IMR-90 (cell line): Measurements from ENCODE around the gene NPM1. TPM values are rescaled to one million over a fixed set of nuclear protein-coding genes. Genes with fewer than 3 reads are reported as not detected.

Experiments used
- ATAC-seq: fragments of 200-7000 bp; cut with Tn5 transposase; 2 replicates; pipeline ENCODE4 v1.9.1; 2020; ENCODE audit warnings: low read depth, mild to moderate bottlenecking, moderate library complexity
- BruUV-seq: library from RNA; stranded (reverse); fragments of 400-500 nt; replicated peaks from 2 replicates; lab custom pipeline; 2021; lab: Mats Ljungman, UMichigan
- CTCF ChIA-PET: fragments of 300-600 bp; formaldehyde crosslinking; extraction: SDS; loops from one replicate; lab custom pipeline; 2021; ENCODE audit warnings: antibody characterized with exemption; lab: Yijun Ruan, JAX
- POLR2A ChIA-PET: fragments of 300-600 bp; sonication (Branson Sonifier 250); formaldehyde crosslinking; loops from one replicate; lab custom pipeline; 2022; ENCODE audit warnings: antibody characterized with exemption; ENCODE audit not compliant: unreplicated experiment; lab: Charles Lee
- DNase-seq: peaks from one replicate; pipeline ENCODE4 v3.0.0; 2013
- H2AFZ ChIP-seq: replicated peaks from 2 replicates; pipeline ENCODE3; 2013; ENCODE audit warnings: low read length, mild to moderate bottlenecking; ENCODE audit not compliant: poor library complexity
- H2AK5ac ChIP-seq: 2 replicates; pipeline ENCODE4 v1.6.1; 2013; ENCODE audit warnings: low read depth, low read length, inconsistent platforms
- H2AK9ac ChIP-seq: replicated peaks from 2 replicates; pipeline ENCODE3; 2013; ENCODE audit warnings: mild to moderate bottlenecking, low read depth, low read length, moderate library complexity; ENCODE audit not compliant: poor library complexity
- H2BK120ac ChIP-seq: 2 replicates; pipeline ENCODE4 v1.6.1; 2013; ENCODE audit warnings: low read depth, low read length, inconsistent platforms
- H2BK15ac ChIP-seq: 3 replicates; pipeline ENCODE4 v1.6.1; 2013; ENCODE audit warnings: low read depth, low read length, inconsistent platforms
- H2BK20ac ChIP-seq: 2 replicates; pipeline ENCODE4 v1.6.1; 2013; ENCODE audit warnings: low read depth, mild to moderate bottlenecking, inconsistent platforms, low read length, moderate library complexity
- H2BK5ac ChIP-seq: 2 replicates; pipeline ENCODE4 v1.6.1; 2013; ENCODE audit warnings: mild to moderate bottlenecking, low read depth, low read length, inconsistent platforms; ENCODE audit not compliant: poor library complexity, severe bottlenecking
- H3K14ac ChIP-seq: replicated peaks from 2 replicates; pipeline ENCODE4 v1.6.1; 2013; ENCODE audit warnings: low read depth, low read length, inconsistent platforms
- H3K18ac ChIP-seq: 2 replicates; pipeline ENCODE4 v1.6.1; 2013; ENCODE audit warnings: low read depth, low read length, control low read depth
- H3K23ac ChIP-seq: 2 replicates; pipeline ENCODE4 v1.6.1; 2013; ENCODE audit warnings: low read depth, low read length, inconsistent platforms
- H3K27ac ChIP-seq: 2 replicates; pipeline ENCODE4 v1.5.1; 2013; ENCODE audit warnings: mild to moderate bottlenecking, control low read depth, low read length; ENCODE audit not compliant: insufficient read depth
- H3K27me3 ChIP-seq: 2 replicates; pipeline ENCODE4 v1.6.1; 2013; ENCODE audit warnings: low read length; ENCODE audit not compliant: control insufficient read depth, insufficient read depth
- H3K36me3 ChIP-seq: 2 replicates; pipeline ENCODE4 v1.6.1; 2013; ENCODE audit warnings: low read length, mixed read lengths; ENCODE audit not compliant: control insufficient read depth, insufficient read depth
- H3K4ac ChIP-seq: 2 replicates; pipeline ENCODE4 v1.6.1; 2013; ENCODE audit warnings: low read depth, low read length, inconsistent platforms
- H3K4me1 ChIP-seq: 2 replicates; pipeline ENCODE4 v1.6.1; 2013; ENCODE audit warnings: low read length, mixed read lengths; ENCODE audit not compliant: control insufficient read depth, insufficient read depth
- H3K4me2 ChIP-seq: 2 replicates; pipeline ENCODE4 v1.6.1; 2013; ENCODE audit warnings: low read depth, mild to moderate bottlenecking, control low read depth, low read length, moderate library complexity
- H3K4me3 ChIP-seq: 2 replicates; pipeline ENCODE4 v1.5.1; 2013; ENCODE audit warnings: low read depth, mild to moderate bottlenecking, control low read depth, low read length, moderate library complexity; ENCODE audit not compliant: insufficient read depth
- H3K56ac ChIP-seq: 2 replicates; pipeline ENCODE4 v1.6.1; 2013; ENCODE audit warnings: low read length, inconsistent platforms; ENCODE audit not compliant: insufficient read depth; ENCODE audit errors: extremely low read depth
- H3K79me1 ChIP-seq, 2 experiments: 2 replicates each; pipeline ENCODE4 v1.6.1; 2013; ENCODE audit warnings: low read length in 2 of 2, inconsistent platforms in 1 of 2, low read depth in 1 of 2
- H3K9ac ChIP-seq: 2 replicates; pipeline ENCODE4 v1.6.1; 2013; ENCODE audit warnings: low read depth, low read length, control low read depth
- H3K9me1 ChIP-seq: 2 replicates; pipeline ENCODE4 v1.6.1; 2013; ENCODE audit warnings: low read length, inconsistent platforms; ENCODE audit not compliant: insufficient read depth
- H3K9me3 ChIP-seq: 2 replicates; pipeline ENCODE4 v1.6.1; 2013; ENCODE audit warnings: low read length; ENCODE audit not compliant: control insufficient read depth, insufficient read depth
- H4K20me1 ChIP-seq: 2 replicates; pipeline ENCODE4 v1.6.1; 2013; ENCODE audit warnings: low read length, inconsistent platforms; ENCODE audit not compliant: insufficient read depth
- H4K5ac ChIP-seq: 2 replicates; pipeline ENCODE4 v1.6.1; 2013; ENCODE audit warnings: mild to moderate bottlenecking, low read depth, low read length, control low read depth
- H4K8ac ChIP-seq, 2 experiments: 2 replicates each; pipeline ENCODE4 v1.6.1; 2013; ENCODE audit warnings: low read depth in 2 of 2, low read length in 2 of 2, control low read depth in 1 of 2, inconsistent platforms in 1 of 2
- H4K91ac ChIP-seq: 2 replicates; pipeline ENCODE4 v1.6.1; 2013; ENCODE audit warnings: low read depth, low read length, inconsistent platforms; ENCODE audit not compliant: insufficient read depth
- CEBPB ChIP-seq: IDR thresholded peaks from 2 replicates; pipeline ENCODE4 v1.6.1; 2012; ENCODE audit warnings: low read depth, low read length, improper control_type of control experiment
- CHD1 ChIP-seq: IDR thresholded peaks from 2 replicates; pipeline ENCODE4 v1.6.1; 2012; ENCODE audit warnings: low read depth, low read length, improper control_type of control experiment
- CTCF ChIP-seq: conservative IDR thresholded peaks from 2 replicates; pipeline ENCODE4 v1.5.1; 2012; ENCODE audit warnings: mild to moderate bottlenecking, low read depth, low read length, improper control_type of control experiment
- ELK1 ChIP-seq: fragments of 150-350 bp; IDR thresholded peaks from 2 replicates; pipeline ENCODE4 v1.6.1; 2016; ENCODE audit warnings: low read depth, mild to moderate bottlenecking, low read length, moderate library complexity, borderline replicate concordance
- FOS ChIP-seq: fragments of 150-350 bp; IDR thresholded peaks from 2 replicates; pipeline ENCODE4 v1.6.1; 2016; ENCODE audit warnings: low read depth, low read length
- MAZ ChIP-seq: IDR thresholded peaks from 2 replicates; pipeline ENCODE4 v1.6.1; 2012; ENCODE audit warnings: low read depth, mild to moderate bottlenecking, low read length, improper control_type of control experiment, moderate library complexity, borderline replicate concordance
- MXI1 ChIP-seq: IDR thresholded peaks from 2 replicates; pipeline ENCODE4 v1.6.1; 2012; ENCODE audit warnings: low read depth, mild to moderate bottlenecking, low read length, moderate library complexity, borderline replicate concordance
- NFE2L2 ChIP-seq: fragments of 150-350 bp; IDR thresholded peaks from 2 replicates; pipeline ENCODE4 v1.6.1; 2016; ENCODE audit warnings: low read depth, mild to moderate bottlenecking, low read length
- POLR2A ChIP-seq: IDR thresholded peaks from 2 replicates; pipeline ENCODE4 v1.6.1; 2012; ENCODE audit warnings: mild to moderate bottlenecking, low read depth, low read length
- RAD21 ChIP-seq: IDR thresholded peaks from 2 replicates; pipeline ENCODE4 v1.6.1; 2012; ENCODE audit warnings: low read length, improper control_type of control experiment
- RFX5 ChIP-seq: IDR thresholded peaks from 2 replicates; pipeline ENCODE4 v1.8.0; 2012; ENCODE audit warnings: low read depth, mild to moderate bottlenecking, low read length, moderate library complexity
- SMC3 ChIP-seq: fragments of 150-350 bp; IDR thresholded peaks from 2 replicates; pipeline ENCODE4 v1.6.1; 2016; ENCODE audit warnings: low read depth, mild to moderate bottlenecking, antibody characterized with exemption, low read length, moderate library complexity
- USF2 ChIP-seq: fragments of 150-350 bp; IDR thresholded peaks from 2 replicates; pipeline ENCODE4 v1.6.1; 2017; ENCODE audit warnings: mild to moderate bottlenecking, antibody characterized with exemption, low read length, low read depth
- WGBS, 2 experiments: methylation state at CpG; one replicate each; pipeline versions ENCODE4 v1.1.5 to v1.1.7; 2013; ENCODE audit warnings: missing lambda C conversion rate in 2 of 2; ENCODE audit not compliant: insufficient read length in 1 of 2; ENCODE audit errors: extremely low coverage in 2 of 2; 5-methylcytosine and 5-hydroxymethylcytosine counted together
- dilution Hi-C: fragments of 300-500 bp; cut with HindIII; formaldehyde crosslinking; loops from one replicate; pipeline ENCODE4 v1.14.3; 2018; ENCODE audit warnings: low sequenced_read_pairs; ENCODE audit not compliant: unreplicated experiment
- in situ Hi-C: fragments of 300-500 bp; cut with MboI; formaldehyde crosslinking; loops from 3 replicates; pipeline ENCODE4 v1.14.3; 2019; ENCODE audit warnings: low sequenced_read_pairs, inconsistent platforms, mixed read lengths
- intact Hi-C: fragments of 100-400 bp; cut with micrococcal nuclease; formaldehyde crosslinking; loops from 2 replicates; pipeline ENCODE4 v1.10.0; 2022
- polyA plus RNA-seq, 3 experiments: library from polyadenylated mRNA; depleted of rRNA; stranded (reverse); fragments of >200 nt; gene quantifications; 2 replicates each; pipeline ENCODE4 v1.2.3, GENCODE V29; 2012; ENCODE audit warnings: low replicate concordance in 1 of 3
- total RNA-seq: library from RNA; depleted of rRNA; stranded (reverse); fragments of >200 nt; gene quantifications from 2 replicates; pipeline ENCODE4 v1.2.3, GENCODE V29; 2012

The NPM1 gene
- total and polyA plus RNA-seq, 2 of the 4 experiments (the other 2 are of a cell fraction): 856 to 929 TPM

- H3K27me3 ChIP-seq: no peaks in the 10 kb centered on the region; the same call in 1 of the 2 replicates
- ATAC-seq (no peak), DNase-seq (no peak)
- no peaks in the 10 kb centered on the region for H3K36me3 ChIP-seq
- no peak overlapping the region for H2BK120ac ChIP-seq
- no peak overlapping the region for H3K23ac ChIP-seq
- H3K56ac ChIP-seq: no peak overlapping the region
- H3K9me1 ChIP-seq: no peaks in the 10 kb centered on the region
- intact Hi-C loops (no loop called here), in situ Hi-C loops (loop anchor here (25.0 kb wide), 1 partner anchor 427 kb away; no protein-coding TSS in a partner anchor), dilution Hi-C loops (no loop called here)
- H2BK5ac ChIP-seq: no peak overlapping the region
- H2AFZ ChIP-seq: no peak overlapping the region
- H4K91ac ChIP-seq: no peak overlapping the region
- no peaks in the 10 kb centered on the region for H3K4me1 ChIP-seq
- BruUV-seq: no TSS peak
- no peak overlapping the region for H3K18ac ChIP-seq
- no peak overlapping the region for H2AK5ac ChIP-seq
- H3K4me3 ChIP-seq: no peak overlapping the region
- no peaks in the 10 kb centered on the region for H3K9me3 ChIP-seq
- no peak overlapping the region for H2BK15ac ChIP-seq
- H3K27ac ChIP-seq: no peak overlapping the region
- no peaks in the 10 kb centered on the region for H4K20me1 ChIP-seq
- no peak for TF ChIP-seq CTCF
- TF ChIP-seq SMC3: no peak
- TF ChIP-seq NFE2L2: no peak
- TF ChIP-seq RAD21: no peak
- no peak for TF ChIP-seq CHD1
- TF ChIP-seq USF2: no peak
- no peak for TF ChIP-seq MAZ
- TF ChIP-seq POLR2A: no peak
- no peak for TF ChIP-seq MXI1
- TF ChIP-seq FOS: no peak
- no peak for TF ChIP-seq RFX5
- TF ChIP-seq CEBPB: no peak
- no peak for TF ChIP-seq ELK1
- 90% methylated on average over 3 of the region's 4 CpGs; no CpG with 5 or more reads in 1 of the 2 experiments for WGBS, 2 experiments
- H3K9ac ChIP-seq: no peak overlapping the region
- no peak overlapping the region for H2AK9ac ChIP-seq
- no peaks in the 10 kb centered on the region for H3K79me1 ChIP-seq
- H2BK20ac ChIP-seq: no peak overlapping the region
- no peak overlapping the region for H4K5ac ChIP-seq
- ChIA-PET CTCF (no interaction called here), POLR2A (no interaction called here)
- no peak overlapping the region for H3K4me2 ChIP-seq
- no peak overlapping the region for H4K8ac ChIP-seq
- no peak overlapping the region for H3K4ac ChIP-seq
- H3K14ac ChIP-seq: no peak overlapping the region
Observed at GRCh38 chr5:171434874-171435273, 47.2 kb downstream of the NPM1 start.
